ENCODE measurements around the gene MYO3A.
"Not testable (repeated sequence)": the region's sequence is repeated elsewhere in the genome, so short reads cannot be mapped to it uniquely, and the experiment has no call there.

Gene MYO3A

GRCh38 chr10:26095781-26096180 is 161.8 kb downstream of the MYO3A start:
- DNase-seq, result no peak

GRCh38 chr10:26097549-26097948 is 163.5 kb downstream of the MYO3A start:
- DNase-seq, result not testable (repeated sequence)

GRCh38 chr10:26112532-26112931 is 178.5 kb downstream of the MYO3A start:
- no peak for DNase-seq

GRCh38 chr10:26138613-26139012 is 204.6 kb downstream of the MYO3A start:
- DNase-seq, result no peak

GRCh38 chr10:26156019-26156418 is 222.0 kb downstream of the MYO3A start:
- no peak for DNase-seq

GRCh38 chr10:26157734-26158133 is 223.7 kb downstream of the MYO3A start:
- no peak for DNase-seq

GRCh38 chr10:26169466-26169865 is 235.4 kb downstream of the MYO3A start:
- DNase-seq, result no peak

- no peak for DNase-seq
Measured at GRCh38 chr10:26172131-26172530, 238.1 kb downstream of the MYO3A start.

GRCh38 chr10:26173837-26174236 is 239.8 kb downstream of the MYO3A start:
- no peak for DNase-seq

GRCh38 chr10:26177341-26177740 is 243.3 kb downstream of the MYO3A start:
- DNase-seq, result no peak

GRCh38 chr10:26194275-26194674 is 260.2 kb downstream of the MYO3A start:
- DNase-seq, result no peak

GRCh38 chr10:26197248-26197647 is 263.2 kb downstream of the MYO3A start:
- no peak for DNase-seq

- DNase-seq, result no peak
Measured at GRCh38 chr10:26198119-26198518, 264.1 kb downstream of the MYO3A start.

- no peak for DNase-seq
Measured at GRCh38 chr10:26199841-26200240, 265.8 kb downstream of the MYO3A start.

- DNase-seq, result no peak
Measured at GRCh38 chr10:26205223-26205622, 271.2 kb downstream of the MYO3A start.

- DNase-seq, result no peak
Measured at GRCh38 chr10:26211781-26212444, 277.9 kb downstream of the MYO3A start.

GRCh38 chr10:26212511-26212910 is 278.5 kb downstream of the MYO3A start:
- DNase-seq, result no peak

- DNase-seq, result no peak
Measured at GRCh38 chr10:26213157-26213800, 279.2 kb downstream of the MYO3A start.

- no peak for DNase-seq
Measured at GRCh38 chr10:26214004-26214403, 280.0 kb downstream of the MYO3A start.

GRCh38 chr10:26214551-26215395 is 280.7 kb downstream of the MYO3A start:
- no peak for DNase-seq

GRCh38 chr10:26215396-26215934 is 281.4 kb downstream of the MYO3A start:
- no peak for DNase-seq

- no peak for DNase-seq
Measured at GRCh38 chr10:26215935-26216584, 282.0 kb downstream of the MYO3A start.
